GM23338 (cell line): ENCODE measurements around the gene PAK1. TPM values are rescaled to one million over a fixed set of nuclear protein-coding genes. Genes with fewer than 3 reads are reported as not detected.

Experiments
- ATAC-seq: fragments of 200-7000 bp; cut with Tn5 transposase; 3 replicates; pipeline ENCODE4 v1.9.1; 2020
- DNase-seq: peaks from one replicate; pipeline ENCODE4 v3.0.0-alpha.2; 2015; ENCODE audit warnings: low spot score
- H2AFZ ChIP-seq: fragments of 200-600 bp; sonication (generic); 2 replicates; pipeline ENCODE4 v1.8.0; 2016; ENCODE audit warnings: antibody characterized with exemption, mild to moderate bottlenecking, moderate library complexity
- H3F3A ChIP-seq: fragments of 200-600 bp; sonication (generic); replicated peaks from 2 replicates; pipeline ENCODE4 v1.8.0; 2017; ENCODE audit warnings: antibody characterized with exemption, mixed run types, low read depth
- H3K27ac ChIP-seq: fragments of 200-600 bp; sonication (generic); 2 replicates; pipeline ENCODE4 v1.6.1; 2016; ENCODE audit warnings: low read depth
- H3K27me3 ChIP-seq: fragments of 200-600 bp; sonication (generic); 2 replicates; pipeline ENCODE4 v1.8.0; 2016; ENCODE audit warnings: mild to moderate bottlenecking, mixed run types, moderate library complexity; ENCODE audit not compliant: insufficient read depth
- H3K36me3 ChIP-seq: fragments of 200-600 bp; sonication (generic); 2 replicates; pipeline ENCODE4 v1.8.0; 2016; ENCODE audit warnings: mild to moderate bottlenecking; ENCODE audit not compliant: insufficient read depth
- H3K4me1 ChIP-seq: fragments of 200-600 bp; sonication (generic); 2 replicates; pipeline ENCODE4 v1.8.0; 2016; ENCODE audit warnings: mild to moderate bottlenecking, moderate library complexity; ENCODE audit not compliant: insufficient read depth
- H3K4me2 ChIP-seq: fragments of 200-600 bp; sonication (generic); 2 replicates; pipeline ENCODE4 v1.7.1; 2017; ENCODE audit warnings: mixed run types
- H3K4me3 ChIP-seq: fragments of 200-600 bp; sonication (generic); 2 replicates; pipeline ENCODE4 v1.6.1; 2016; ENCODE audit warnings: mixed run types
- H3K79me2 ChIP-seq: fragments of 200-600 bp; sonication (generic); replicated peaks from 2 replicates; pipeline ENCODE4 v1.8.0; 2017; ENCODE audit warnings: mild to moderate bottlenecking; ENCODE audit not compliant: insufficient read depth
- H3K9me2 ChIP-seq: fragments of 200-600 bp; sonication (generic); 2 replicates; pipeline ENCODE4 v1.8.0; 2017; ENCODE audit not compliant: insufficient read depth
- H4K20me1 ChIP-seq: fragments of 200-600 bp; sonication (generic); replicated peaks from 2 replicates; pipeline ENCODE4 v1.8.0; 2017; ENCODE audit warnings: mild to moderate bottlenecking; ENCODE audit not compliant: insufficient read depth
- H3K27ac Mint-ChIP-seq: 2 replicates; pipeline ENCODE4 v1.8.0; 2020; ENCODE audit warnings: inconsistent platforms, mild to moderate bottlenecking, moderate library complexity, mixed read lengths
- H3K27me3 Mint-ChIP-seq: 3 replicates; pipeline ENCODE4 v1.8.0; 2022; ENCODE audit warnings: low read depth, mild to moderate bottlenecking, moderate library complexity, mixed read lengths, inconsistent platforms; ENCODE audit not compliant: insufficient read depth, poor library complexity
- H3K36me3 Mint-ChIP-seq: 3 replicates; pipeline ENCODE4 v1.8.0; 2021; ENCODE audit warnings: low read depth, mild to moderate bottlenecking, inconsistent platforms, moderate library complexity, mixed read lengths
- H3K4me1 Mint-ChIP-seq: 3 replicates; pipeline ENCODE4 v1.8.0; 2020; ENCODE audit warnings: mild to moderate bottlenecking, inconsistent platforms, mixed read lengths
- H3K4me3 Mint-ChIP-seq: 3 replicates; pipeline ENCODE4 v1.8.0; 2021; ENCODE audit warnings: moderate library complexity, mild to moderate bottlenecking, inconsistent platforms, mixed read lengths
- H3K9me3 Mint-ChIP-seq: 3 replicates; pipeline ENCODE4 v1.8.0; 2020; ENCODE audit warnings: moderate library complexity, mild to moderate bottlenecking, inconsistent platforms, mixed read lengths
- CREB1 ChIP-seq: fragments of 250-450 bp; sonication (Bioruptor Pico); IDR thresholded peaks from 2 replicates; pipeline ENCODE4 v1.5.0; 2020; ENCODE audit warnings: low read depth, mild to moderate bottlenecking, moderate library complexity
- EZH2 ChIP-seq: fragments of 200-600 bp; sonication (generic); IDR thresholded peaks from one replicate; pipeline ENCODE4 v1.8.0; 2017; ENCODE audit warnings: antibody characterized with exemption, mild to moderate bottlenecking, low read depth; ENCODE audit not compliant: unreplicated experiment
- EZH2phosphoT487 ChIP-seq: fragments of 200-600 bp; sonication (generic); IDR thresholded peaks from one replicate; pipeline ENCODE4 v1.8.1; 2018; ENCODE audit warnings: antibody characterized with exemption; ENCODE audit not compliant: unreplicated experiment
- JUNB ChIP-seq: IDR thresholded peaks from one replicate; pipeline ENCODE4 v1.6.1; 2016; ENCODE audit warnings: antibody characterized with exemption; ENCODE audit not compliant: unreplicated experiment
- NANOG ChIP-seq: IDR thresholded peaks from 2 replicates; pipeline ENCODE4 v1.6.1; 2016; ENCODE audit warnings: antibody characterized with exemption, borderline replicate concordance
- POLR2AphosphoS5 ChIP-seq: IDR thresholded peaks from 2 replicates; pipeline ENCODE4 v1.6.1; 2016; ENCODE audit warnings: antibody characterized with exemption, low read depth
- STAT1 ChIP-seq: IDR thresholded peaks from one replicate; pipeline ENCODE4 v1.6.1; 2016; ENCODE audit warnings: antibody characterized with exemption; ENCODE audit not compliant: unreplicated experiment
- ZNF114 ChIP-seq: fragments of 250-450 bp; sonication (Bioruptor Pico); IDR thresholded peaks from 2 replicates; pipeline ENCODE4 v1.5.0; 2020; ENCODE audit warnings: mild to moderate bottlenecking, moderate library complexity
- ZNF331 ChIP-seq: fragments of 250-450 bp; sonication (Bioruptor Pico); IDR thresholded peaks from 2 replicates; pipeline ENCODE4 v1.5.0; 2020; ENCODE audit warnings: low read depth, mild to moderate bottlenecking, moderate library complexity
- polyA plus RNA-seq: library from polyadenylated mRNA; unstranded; fragments of >200 nt; fragmentation: Nextera tagmentation; extraction: Ambion mirVana; gene quantifications from 2 replicates; pipeline ENCODE4 v1.2.1, GENCODE V29; 2016
- total RNA-seq: library from RNA; depleted of rRNA; stranded (reverse); fragments of >200 nt; shearing (Covaris generic); gene quantifications from 2 replicates; pipeline ENCODE4 v1.2.3, GENCODE V29; 2014
- TF ChIP-seq, protein P1 (sequence below), 2 experiments: fragments of 200-600 bp in 1 of 2; sonication (generic) in 1 of 2; conservative IDR thresholded peaks; 2 replicates each; pipeline versions ENCODE4 v1.5.1 to v1.6.1; 2016 to 2017; ENCODE audit warnings: antibody characterized with exemption in 2 of 2, low read depth in 2 of 2, mild to moderate bottlenecking in 2 of 2, moderate library complexity in 1 of 2
- TF ChIP-seq, protein P2 (sequence below): IDR thresholded peaks from one replicate; pipeline ENCODE4 v1.6.1; 2018; ENCODE audit warnings: antibody characterized with exemption; ENCODE audit not compliant: unreplicated experiment
- TF ChIP-seq, protein P3 (sequence below): IDR thresholded peaks from 2 replicates; pipeline ENCODE4 v1.6.1; 2016; ENCODE audit warnings: antibody characterized with exemption

PAK1 gene
- total and polyA plus RNA-seq, 2 experiments from 2014 or later: 102 to 175 TPM

DNA sequence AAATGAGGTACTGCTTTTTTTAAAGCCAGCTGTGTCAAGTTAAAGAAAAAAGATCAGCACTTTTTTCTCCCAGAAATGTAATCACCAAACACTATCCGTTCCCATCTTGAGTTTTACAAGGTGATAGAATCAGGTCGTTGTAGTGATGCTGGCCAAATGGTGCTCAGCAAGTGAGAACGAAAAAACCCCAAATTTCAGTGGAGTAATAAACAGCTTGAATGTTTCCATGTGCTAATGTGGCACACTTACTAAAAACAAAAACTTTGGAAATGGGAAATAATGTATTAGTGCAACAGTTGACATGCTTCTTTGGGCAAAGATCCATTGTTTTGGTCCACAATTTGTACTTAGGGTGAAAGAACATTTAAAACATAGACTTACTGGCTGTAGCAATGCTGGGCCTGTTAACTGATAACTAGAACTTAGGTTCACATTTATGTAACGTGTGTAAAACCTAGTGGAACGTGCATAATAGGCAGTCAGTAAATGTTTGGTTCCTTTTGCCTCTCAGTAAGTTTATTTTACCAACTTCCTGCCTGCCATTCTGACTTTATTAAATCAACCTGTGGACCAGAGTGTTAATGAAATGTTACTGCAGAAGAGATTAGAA lies 157.1 kb downstream of the PAK1 start:
- Mint-ChIP-seq H3K4me1 (no peaks in the 10 kb centered on the region), H3K27ac (no peak overlapping the region), H3K27me3 (peaks cover 10% of the 10 kb centered on the region), H3K9me3 (no peaks in the 10 kb centered on the region), H3K4me3 (no peak overlapping the region), H3K36me3 (no peaks in the 10 kb centered on the region)
- no peaks in the 10 kb centered on the region for H3K27me3 ChIP-seq
- no peak overlapping the region for H3K27ac ChIP-seq
- H3F3A ChIP-seq: no peaks in the 10 kb centered on the region
- no peak overlapping the region for H3K4me3 ChIP-seq
- no peaks in the 10 kb centered on the region for H4K20me1 ChIP-seq
- TF ChIP-seq EZH2 (no peak), STAT1 (no peak), ZNF331 (no peak), POLR2AphosphoS5 (no peak)
- no peak for DNase-seq
- peaks cover 9% of the 10 kb centered on the region; the same call in 1 of the 2 replicates for H3K9me2 ChIP-seq
- H3K36me3 ChIP-seq: no peaks in the 10 kb centered on the region
- ATAC-seq: no peak
- no peak overlapping the region for H2AFZ ChIP-seq
- H3K4me1 ChIP-seq: no peaks in the 10 kb centered on the region
- no peak overlapping the region for H3K4me2 ChIP-seq
- H3K79me2 ChIP-seq: no peaks in the 10 kb centered on the region

DNA sequence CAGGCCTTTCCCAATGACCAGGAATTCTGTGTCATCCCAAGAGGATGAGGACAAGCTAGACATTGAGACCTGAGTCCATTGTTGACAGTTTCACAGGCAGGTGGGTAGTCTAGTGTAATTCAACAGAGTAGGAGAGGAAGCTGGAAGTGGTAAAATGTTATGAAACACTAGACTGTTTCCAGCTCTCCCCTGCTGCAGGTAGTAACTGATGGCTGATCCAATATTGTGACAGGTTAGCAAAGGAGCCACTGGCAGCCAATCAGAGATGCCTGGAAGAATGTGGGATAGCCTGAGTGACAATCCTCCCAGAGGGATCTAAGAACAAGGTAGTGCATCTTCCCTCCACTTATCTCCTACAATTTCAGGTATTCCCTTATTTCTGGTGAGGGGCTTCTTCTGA lies 161.8 kb downstream of the PAK1 start:
- no peak overlapping the region for H3K4me2 ChIP-seq
- TF ChIP-seq NANOG (no peak), STAT1 (no peak), ZNF114 (CRISPR knock-in tag) (no peak), CREB1 (CRISPR knock-in tag) (no peak), ZNF331 (no peak), EZH2 (no peak), EZH2phosphoT487 (no peak), POLR2AphosphoS5 (no peak), JUNB (no peak)
- TF ChIP-seq, protein P1, sequence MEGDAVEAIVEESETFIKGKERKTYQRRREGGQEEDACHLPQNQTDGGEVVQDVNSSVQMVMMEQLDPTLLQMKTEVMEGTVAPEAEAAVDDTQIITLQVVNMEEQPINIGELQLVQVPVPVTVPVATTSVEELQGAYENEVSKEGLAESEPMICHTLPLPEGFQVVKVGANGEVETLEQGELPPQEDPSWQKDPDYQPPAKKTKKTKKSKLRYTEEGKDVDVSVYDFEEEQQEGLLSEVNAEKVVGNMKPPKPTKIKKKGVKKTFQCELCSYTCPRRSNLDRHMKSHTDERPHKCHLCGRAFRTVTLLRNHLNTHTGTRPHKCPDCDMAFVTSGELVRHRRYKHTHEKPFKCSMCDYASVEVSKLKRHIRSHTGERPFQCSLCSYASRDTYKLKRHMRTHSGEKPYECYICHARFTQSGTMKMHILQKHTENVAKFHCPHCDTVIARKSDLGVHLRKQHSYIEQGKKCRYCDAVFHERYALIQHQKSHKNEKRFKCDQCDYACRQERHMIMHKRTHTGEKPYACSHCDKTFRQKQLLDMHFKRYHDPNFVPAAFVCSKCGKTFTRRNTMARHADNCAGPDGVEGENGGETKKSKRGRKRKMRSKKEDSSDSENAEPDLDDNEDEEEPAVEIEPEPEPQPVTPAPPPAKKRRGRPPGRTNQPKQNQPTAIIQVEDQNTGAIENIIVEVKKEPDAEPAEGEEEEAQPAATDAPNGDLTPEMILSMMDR (conservative IDR thresholded peaks at IDR 0.05; ENCODE audit: low read depth in 2 of 2): no peak
- TF ChIP-seq, protein P2, sequence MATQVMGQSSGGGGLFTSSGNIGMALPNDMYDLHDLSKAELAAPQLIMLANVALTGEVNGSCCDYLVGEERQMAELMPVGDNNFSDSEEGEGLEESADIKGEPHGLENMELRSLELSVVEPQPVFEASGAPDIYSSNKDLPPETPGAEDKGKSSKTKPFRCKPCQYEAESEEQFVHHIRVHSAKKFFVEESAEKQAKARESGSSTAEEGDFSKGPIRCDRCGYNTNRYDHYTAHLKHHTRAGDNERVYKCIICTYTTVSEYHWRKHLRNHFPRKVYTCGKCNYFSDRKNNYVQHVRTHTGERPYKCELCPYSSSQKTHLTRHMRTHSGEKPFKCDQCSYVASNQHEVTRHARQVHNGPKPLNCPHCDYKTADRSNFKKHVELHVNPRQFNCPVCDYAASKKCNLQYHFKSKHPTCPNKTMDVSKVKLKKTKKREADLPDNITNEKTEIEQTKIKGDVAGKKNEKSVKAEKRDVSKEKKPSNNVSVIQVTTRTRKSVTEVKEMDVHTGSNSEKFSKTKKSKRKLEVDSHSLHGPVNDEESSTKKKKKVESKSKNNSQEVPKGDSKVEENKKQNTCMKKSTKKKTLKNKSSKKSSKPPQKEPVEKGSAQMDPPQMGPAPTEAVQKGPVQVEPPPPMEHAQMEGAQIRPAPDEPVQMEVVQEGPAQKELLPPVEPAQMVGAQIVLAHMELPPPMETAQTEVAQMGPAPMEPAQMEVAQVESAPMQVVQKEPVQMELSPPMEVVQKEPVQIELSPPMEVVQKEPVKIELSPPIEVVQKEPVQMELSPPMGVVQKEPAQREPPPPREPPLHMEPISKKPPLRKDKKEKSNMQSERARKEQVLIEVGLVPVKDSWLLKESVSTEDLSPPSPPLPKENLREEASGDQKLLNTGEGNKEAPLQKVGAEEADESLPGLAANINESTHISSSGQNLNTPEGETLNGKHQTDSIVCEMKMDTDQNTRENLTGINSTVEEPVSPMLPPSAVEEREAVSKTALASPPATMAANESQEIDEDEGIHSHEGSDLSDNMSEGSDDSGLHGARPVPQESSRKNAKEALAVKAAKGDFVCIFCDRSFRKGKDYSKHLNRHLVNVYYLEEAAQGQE: no peak
- TF ChIP-seq, protein P3, sequence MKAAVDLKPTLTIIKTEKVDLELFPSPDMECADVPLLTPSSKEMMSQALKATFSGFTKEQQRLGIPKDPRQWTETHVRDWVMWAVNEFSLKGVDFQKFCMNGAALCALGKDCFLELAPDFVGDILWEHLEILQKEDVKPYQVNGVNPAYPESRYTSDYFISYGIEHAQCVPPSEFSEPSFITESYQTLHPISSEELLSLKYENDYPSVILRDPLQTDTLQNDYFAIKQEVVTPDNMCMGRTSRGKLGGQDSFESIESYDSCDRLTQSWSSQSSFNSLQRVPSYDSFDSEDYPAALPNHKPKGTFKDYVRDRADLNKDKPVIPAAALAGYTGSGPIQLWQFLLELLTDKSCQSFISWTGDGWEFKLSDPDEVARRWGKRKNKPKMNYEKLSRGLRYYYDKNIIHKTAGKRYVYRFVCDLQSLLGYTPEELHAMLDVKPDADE: no peak

More for the DNA sequence above, 161.8 kb downstream of the PAK1 start:
- Histone ChIP-seq H4K20me1 (no peaks in the 10 kb centered on the region), H3K4me1 (0 out of 2 replicates have a peak, but pooled peaks cover 4% of the 10 kb centered on the region), H3K36me3 (no peaks in the 10 kb centered on the region), H3K79me2 (no peaks in the 10 kb centered on the region), H2AFZ (no peak overlapping the region), H3K9me2 (no peaks in the 10 kb centered on the region), H3K27me3 (no peaks in the 10 kb centered on the region), H3K27ac (no peak overlapping the region), H3K4me3 (no peak overlapping the region), H3F3A (no peaks in the 10 kb centered on the region)
- Mint-ChIP-seq H3K4me3 (no peak overlapping the region), H3K36me3 (no peaks in the 10 kb centered on the region), H3K27me3 (peaks cover 5% of the 10 kb centered on the region), H3K9me3 (no peaks in the 10 kb centered on the region), H3K4me1 (peaks cover 9% of the 10 kb centered on the region), H3K27ac (no peak overlapping the region)
- DNase-seq (no peak), ATAC-seq (no peak)
